H1 (cell line): ENCODE results near the gene TP53RK. TPM values are rescaled to one million over a fixed set of nuclear protein-coding genes. Genes with fewer than 3 reads are reported as not detected.

Experiments used
- CTCF ChIA-PET: fragments of 300-600 bp; sonication (Branson Sonifier 250); formaldehyde crosslinking; loops from one replicate; lab custom pipeline; 2021; ENCODE audit not compliant: partially characterized antibody; lab: Charles Lee
- POLR2A ChIA-PET: fragments of 300-600 bp; sonication (Branson Sonifier 250); formaldehyde crosslinking; loops from one replicate; lab custom pipeline; 2021; ENCODE audit warnings: inconsistent platforms; ENCODE audit not compliant: partially characterized antibody; lab: Charles Lee
- DNase-seq, 2 experiments: peaks; one replicate each; pipeline versions ENCODE4 v3.0.0 to v3.0.0-alpha.2; 2010 to 2022; ENCODE audit warnings: low spot score in 2 of 2, low read depth in 1 of 2, mixed read lengths in 1 of 2
- FAIRE-seq: peaks from 2 replicates; lab custom pipeline; 2011; peaks lifted over from hg19 to GRCh38; lab: Jason Lieb, UNC
- H2AFZ ChIP-seq: 2 replicates; pipeline ENCODE4 v1.8.1; 2012; ENCODE audit warnings: low read length, inconsistent platforms
- H2AK5ac ChIP-seq: 2 replicates; pipeline ENCODE4 v1.6.1; 2013; ENCODE audit warnings: low read depth, low read length
- H2BK120ac ChIP-seq: replicated peaks from 2 replicates; pipeline ENCODE3; 2013; ENCODE audit warnings: low read depth, low read length, inconsistent platforms
- H2BK12ac ChIP-seq: 2 replicates; pipeline ENCODE4 v1.6.1; 2013; ENCODE audit warnings: low read depth, low read length
- H2BK15ac ChIP-seq: 2 replicates; pipeline ENCODE4 v1.6.1; 2013; ENCODE audit warnings: low read length
- H2BK20ac ChIP-seq: 2 replicates; pipeline ENCODE4 v1.6.1; 2013; ENCODE audit warnings: low read length
- H2BK5ac ChIP-seq: 2 replicates; pipeline ENCODE4 v1.6.1; 2013; ENCODE audit warnings: low read depth, low read length
- H3K14ac ChIP-seq: 2 replicates; pipeline ENCODE4 v1.6.1; 2013; ENCODE audit warnings: inconsistent platforms; ENCODE audit not compliant: insufficient read length
- H3K18ac ChIP-seq: 2 replicates; pipeline ENCODE4 v1.6.1; 2013; ENCODE audit warnings: low read length; ENCODE audit errors: extremely low read depth
- H3K23ac ChIP-seq: 2 replicates; pipeline ENCODE4 v1.6.1; 2013; ENCODE audit warnings: inconsistent platforms; ENCODE audit not compliant: insufficient read length
- H3K23me2 ChIP-seq: 2 replicates; pipeline ENCODE4 v1.6.1; 2013; ENCODE audit warnings: low read depth, low read length
- H3K27ac ChIP-seq: 2 replicates; pipeline ENCODE4 v1.6.1; 2011; ENCODE audit warnings: low read depth, low read length, inconsistent platforms
- H3K27me3 ChIP-seq, 4 experiments: replicated peaks in 1 of 4; 1 replicate in 1 of 4; 2 replicates in 3 of 4; pipeline versions ENCODE4 v1.6.1 to v1.8.1; 2011 to 2013; ENCODE audit warnings: low read length in 3 of 4, mild to moderate bottlenecking in 3 of 4, inconsistent platforms in 2 of 4, mixed read lengths in 2 of 4, moderate library complexity in 1 of 4; ENCODE audit not compliant: control insufficient read depth in 3 of 4, insufficient read depth in 3 of 4; ENCODE audit errors: extremely low read depth in 1 of 4
- H3K36me3 ChIP-seq, 4 experiments: 2 replicates each; pipeline versions ENCODE4 v1.6.1 to v1.8.1; 2011 to 2013; ENCODE audit warnings: mild to moderate bottlenecking in 4 of 4, low read length in 3 of 4, moderate library complexity in 2 of 4, control low read depth in 1 of 4, inconsistent platforms in 1 of 4; ENCODE audit not compliant: insufficient read depth in 4 of 4, control insufficient read depth in 2 of 4
- H3K4ac ChIP-seq: replicated peaks from 2 replicates; pipeline ENCODE3; 2013; ENCODE audit warnings: low read length, low read depth, mixed read lengths, inconsistent platforms; ENCODE audit not compliant: insufficient read length
- H3K4me1 ChIP-seq, 4 experiments: replicated peaks in 1 of 4; 1 replicate in 1 of 4; 2 replicates in 3 of 4; pipeline versions ENCODE4 v1.6.1 to v1.8.1; 2011 to 2013; ENCODE audit warnings: low read length in 3 of 4, inconsistent platforms in 2 of 4, mixed read lengths in 1 of 4; ENCODE audit not compliant: insufficient read depth in 4 of 4, control insufficient read depth in 3 of 4
- H3K4me2 ChIP-seq, 2 experiments: 2 replicates each; pipeline versions ENCODE4 v1.6.1 to v1.8.1; 2011 to 2013; ENCODE audit warnings: low read depth in 2 of 2, low read length in 2 of 2, control low read depth in 1 of 2, inconsistent platforms in 1 of 2, mild to moderate bottlenecking in 1 of 2; ENCODE audit not compliant: insufficient read depth in 1 of 2
- H3K4me3 ChIP-seq, 4 experiments: fragments of 200-600, 300-600 bp in 1 of 4; sonication (generic), shearing (Covaris generic), sonication (Bioruptor Twin) in 1 of 4; 2 replicates each; pipeline versions ENCODE4 v1.5.1 to v1.8.1; 2011 to 2016; ENCODE audit warnings: low read length in 4 of 4, low read depth in 3 of 4, control low read depth in 2 of 4, inconsistent platforms in 2 of 4, mild to moderate bottlenecking in 2 of 4, mixed read lengths in 1 of 4, moderate library complexity in 1 of 4; ENCODE audit not compliant: insufficient read depth in 2 of 4; ENCODE audit errors: extremely low read depth in 1 of 4
- H3K56ac ChIP-seq: replicated peaks from 2 replicates; pipeline ENCODE3; 2013; ENCODE audit warnings: low read depth, mild to moderate bottlenecking, mixed read lengths, low read length, inconsistent platforms; ENCODE audit not compliant: insufficient read length
- H3K79me1 ChIP-seq: 2 replicates; pipeline ENCODE4 v1.6.1; 2013; ENCODE audit warnings: low read depth, low read length, control low read depth
- H3K79me2 ChIP-seq, 2 experiments: 2 replicates each; pipeline versions ENCODE4 v1.6.1 to v1.8.1; 2012 to 2013; ENCODE audit warnings: low read length in 2 of 2, mild to moderate bottlenecking in 2 of 2, inconsistent platforms in 1 of 2; ENCODE audit not compliant: insufficient read depth in 2 of 2, control insufficient read depth in 1 of 2
- H3K9ac ChIP-seq, 4 experiments: replicated peaks in 1 of 4; 1 replicate in 1 of 4; 2 replicates in 3 of 4; pipeline versions ENCODE4 v1.6.1 to v1.8.1; 2011 to 2013; ENCODE audit warnings: low read depth in 3 of 4, low read length in 3 of 4, control low read depth in 2 of 4, mild to moderate bottlenecking in 2 of 4, moderate library complexity in 2 of 4, inconsistent platforms in 1 of 4; ENCODE audit errors: extremely low read depth in 1 of 4
- H3K9me3 ChIP-seq, 2 experiments: 2 replicates each; pipeline versions ENCODE4 v1.6.1 to v1.8.1; 2012 to 2013; ENCODE audit warnings: mild to moderate bottlenecking in 2 of 2, moderate library complexity in 2 of 2, control low read depth in 1 of 2, inconsistent platforms in 1 of 2, low read depth in 1 of 2, low read length in 1 of 2, mixed read lengths in 1 of 2; ENCODE audit not compliant: insufficient read depth in 2 of 2
- H4K20me1 ChIP-seq, 2 experiments: replicated peaks in 1 of 2; 2 replicates each; pipeline versions ENCODE3 to v1.8.1; 2011 to 2013; ENCODE audit warnings: inconsistent platforms in 2 of 2, low read length in 2 of 2, mild to moderate bottlenecking in 1 of 2; ENCODE audit not compliant: insufficient read depth in 2 of 2, control insufficient read depth in 1 of 2
- H4K5ac ChIP-seq: 2 replicates; pipeline ENCODE4 v1.6.1; 2013; ENCODE audit warnings: low read length, low read depth, mixed read lengths, inconsistent platforms; ENCODE audit not compliant: insufficient read length
- H4K8ac ChIP-seq: 2 replicates; pipeline ENCODE4 v1.8.0; 2013; ENCODE audit warnings: mild to moderate bottlenecking, moderate library complexity, low read length, inconsistent platforms; ENCODE audit not compliant: insufficient read depth; ENCODE audit errors: extremely low read depth
- H4K91ac ChIP-seq: replicated peaks from 2 replicates; pipeline ENCODE3; 2013; ENCODE audit warnings: low read length, mixed read lengths, inconsistent platforms; ENCODE audit not compliant: insufficient read length
- BCL11A ChIP-seq, 2 experiments: IDR thresholded peaks; one replicate each; pipeline ENCODE4 v1.6.1; 2011; ENCODE audit warnings: low read depth in 2 of 2, low read length in 2 of 2, mild to moderate bottlenecking in 2 of 2
- EGR1 ChIP-seq: IDR thresholded peaks from 2 replicates; pipeline ENCODE4 v1.6.1; 2011; ENCODE audit warnings: low read depth, low read length, borderline replicate concordance
- NRF1 ChIP-seq: IDR thresholded peaks from 2 replicates; pipeline ENCODE4 v1.6.1; 2011; ENCODE audit warnings: mild to moderate bottlenecking, low read depth, low read length, improper control_type of control experiment
- SIX5 ChIP-seq: IDR thresholded peaks from 2 replicates; pipeline ENCODE4 v1.6.1; 2011; ENCODE audit warnings: mild to moderate bottlenecking, low read depth, low read length
- TEAD4 ChIP-seq: IDR thresholded peaks from 2 replicates; pipeline ENCODE4 v1.6.1; 2012; ENCODE audit warnings: low read depth, low read length, inconsistent platforms, mixed read lengths
- WGBS, 2 experiments: shearing (Covaris generic) in 1 of 2; methylation state at CpG; one replicate each; pipeline versions ENCODE4 v1.1.6 to v1.1.7; 2013 to 2015; ENCODE audit warnings: low lambda C conversion rate in 2 of 2, mixed read lengths in 2 of 2, inconsistent platforms in 1 of 2, low coverage in 1 of 2, missing lambda C conversion rate in 1 of 2; ENCODE audit not compliant: insufficient replicate concordance in 2 of 2, insufficient coverage in 1 of 2, insufficient read length in 1 of 2; ENCODE audit errors: extremely low coverage in 1 of 2, missing lambda C conversion rate in 1 of 2; 5-methylcytosine and 5-hydroxymethylcytosine counted together
- polyA plus RNA-seq, 7 experiments: library from polyadenylated mRNA; depleted of rRNA in 3 of 7; stranded (reverse) in 5 of 7; unstranded in 2 of 7; fragments of >200 nt in 5 of 7; fragments of 200-250 nt in 2 of 7; gene quantifications; 1 replicate in 5 of 7; 2 replicates in 1 of 7; 4 replicates in 1 of 7; pipeline versions ENCODE4 v1.2.1 to v1.2.3, GENCODE V29; 2011 to 2013; ENCODE audit warnings: missing spikeins in 2 of 7, mixed read lengths in 2 of 7
- total RNA-seq: library from RNA; stranded (reverse); fragmentation: NEBNext Ultra II Directional; extraction: Animal tissue kit (Norgen Biotek cat#: 25700); gene quantifications from 2 replicates; pipeline ENCODE4 v1.2.1, GENCODE V29; 2021
- TF ChIP-seq, protein P1 (sequence below): IDR thresholded peaks from 2 replicates; pipeline ENCODE4 v1.6.1; 2011; ENCODE audit warnings: low read depth, mild to moderate bottlenecking, low read length; ENCODE audit not compliant: insufficient read depth

Gene TP53RK
- total and polyA plus RNA-seq, 2 of the 8 experiments (the other 6 are each of a cell fraction or from before 2014, with no cell fraction given), result 8.5 to 16.3 TPM

DNA sequence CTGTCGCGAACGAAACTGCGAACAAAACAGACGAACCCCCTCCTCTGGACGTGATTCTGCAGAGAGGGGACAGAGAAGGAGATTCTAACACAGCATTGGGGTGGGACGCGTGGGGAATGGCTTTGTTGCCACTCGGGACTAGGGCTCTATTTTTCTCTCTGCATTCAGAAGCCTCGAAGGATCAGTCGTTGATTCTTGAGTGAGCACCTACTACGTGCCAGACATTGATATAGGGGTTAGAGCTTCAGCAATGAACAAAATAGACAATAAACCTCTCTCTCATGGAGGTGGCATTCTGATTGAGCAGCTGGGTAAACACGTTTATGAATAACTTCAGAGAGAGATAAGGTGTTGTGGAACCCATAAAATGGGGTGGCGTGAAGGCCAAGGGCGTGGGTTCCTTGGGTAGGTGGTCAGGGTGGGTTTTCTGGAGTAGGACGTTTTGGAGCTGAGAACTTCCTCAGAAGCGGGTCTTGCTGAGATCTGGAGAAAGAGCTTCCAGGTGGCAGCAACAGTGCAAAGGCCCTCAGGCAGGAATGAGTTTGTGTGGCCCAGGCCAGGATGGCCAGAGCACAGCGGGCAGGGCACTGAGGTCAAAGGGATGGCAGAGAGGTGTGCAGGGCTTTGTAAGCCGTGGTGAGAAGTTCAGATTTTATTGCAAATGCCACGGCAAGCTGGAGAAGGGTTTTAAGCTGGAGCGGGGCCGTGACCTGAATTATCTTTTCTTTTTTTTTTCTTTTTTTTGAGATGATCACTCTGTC lies 21.1 kb upstream of the TP53RK start:
- FAIRE-seq (no peak), DNase-seq (no peak)
- peaks cover under 1 to 16% (median 6%) of the 10 kb centered on the region in 4 experiments for H3K4me1 ChIP-seq
- no peak overlapping the region; the same call in 1 of the 2 replicates for H3K18ac ChIP-seq
- H3K79me1 ChIP-seq, result peaks cover under 1% of the 10 kb centered on the region; the same call in 1 of the 2 replicates
- no peaks in the 10 kb centered on the region for H4K20me1 ChIP-seq
- peak overlapping the region; percentile 64 to 81 (median 68) for H3K4me3 ChIP-seq
- peak overlapping the region; percentile 82 to 97 for H3K4me2 ChIP-seq
- POLR2A ChIA-PET, result interaction anchor here (0.9 to 1.7 kb wide), 5 partner anchors 9 to 29 kb away, joined by 3 to 4 read pairs (median 3); partner anchors contain the start of gene TP53RK
- WGBS, 2 experiments, result 50% methylated on average over 22 of the region's 22 CpGs; no CpG with 5 or more reads in 1 of the 2 experiments
- no peak for TF ChIP-seq NRF1
- TF ChIP-seq, protein P1, sequence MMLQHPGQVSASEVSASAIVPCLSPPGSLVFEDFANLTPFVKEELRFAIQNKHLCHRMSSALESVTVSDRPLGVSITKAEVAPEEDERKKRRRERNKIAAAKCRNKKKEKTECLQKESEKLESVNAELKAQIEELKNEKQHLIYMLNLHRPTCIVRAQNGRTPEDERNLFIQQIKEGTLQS, result no peak
- no peak for TF ChIP-seq TEAD4
- TF ChIP-seq EGR1, result no peak
- no peak for TF ChIP-seq SIX5
- TF ChIP-seq BCL11A (IDR thresholded peaks at IDR 0.05; ENCODE audit: low read depth in 2 of 2, low read length in 2 of 2), result no peak
- H3K14ac ChIP-seq, result no peak overlapping the region
- no peaks in the 10 kb centered on the region for H3K36me3 ChIP-seq
- H3K9me3 ChIP-seq, result peaks cover 0 to 12% of the 10 kb centered on the region in 2 experiments; a peak in 2 of 4 replicates
- no peak overlapping the region for H3K23ac ChIP-seq
- H4K91ac ChIP-seq, result peak overlapping the region; percentile 86
- H2AFZ ChIP-seq, result peak overlapping the region; percentile 63
- CTCF ChIA-PET, result interaction anchor here (0.7 to 2.0 kb wide), 4 partner anchors 9 to 56 kb away, joined by 3 to 5 read pairs (median 4); no protein-coding TSS in a partner anchor
- H3K9ac ChIP-seq, result peak overlapping the region in 3 of 4 experiments; percentile 67 to 83 (median 69); a peak in 6 of 7 replicates
- H3K4ac ChIP-seq, result no peak overlapping the region
- no peak overlapping the region for H4K5ac ChIP-seq
- peaks cover 9% of the 10 kb centered on the region for H3K23me2 ChIP-seq
- H2AK5ac ChIP-seq, result peak overlapping the region; percentile 68; the same call in 1 of the 2 replicates
- H3K79me2 ChIP-seq, result no peaks in the 10 kb centered on the region
- H3K27me3 ChIP-seq, result no peaks in the 10 kb centered on the region; a peak in 2 of 7 replicates
- 0 out of 2 replicates have a peak overlapping the region, but pooled peaks have one; percentile 8 for H3K27ac ChIP-seq
- H2BK20ac ChIP-seq, result no peak overlapping the region
- peak overlapping the region; percentile 24 for H3K56ac ChIP-seq
- 0 out of 2 replicates have a peak overlapping the region, but pooled peaks have one; percentile 10 for H2BK5ac ChIP-seq
- peak overlapping the region; percentile 84; the same call in 1 of the 2 replicates for H4K8ac ChIP-seq
- no peak overlapping the region for H2BK120ac ChIP-seq
- 0 out of 2 replicates have a peak overlapping the region, but pooled peaks have one; percentile 67 for H2BK15ac ChIP-seq
- H2BK12ac ChIP-seq, result peak overlapping the region; percentile 75; the same call in 1 of the 2 replicates
